Measurements from ENCODE around the gene ASB1. TPM values are rescaled to one million over a fixed set of nuclear protein-coding genes. Genes with fewer than 3 reads are reported as not detected.

Gene ASB1
- total and polyA plus RNA-seq, 2 donors (not counting 1 experiment from before 2014, with no cell fraction given): 19.3 to 40.6 TPM

DNA sequence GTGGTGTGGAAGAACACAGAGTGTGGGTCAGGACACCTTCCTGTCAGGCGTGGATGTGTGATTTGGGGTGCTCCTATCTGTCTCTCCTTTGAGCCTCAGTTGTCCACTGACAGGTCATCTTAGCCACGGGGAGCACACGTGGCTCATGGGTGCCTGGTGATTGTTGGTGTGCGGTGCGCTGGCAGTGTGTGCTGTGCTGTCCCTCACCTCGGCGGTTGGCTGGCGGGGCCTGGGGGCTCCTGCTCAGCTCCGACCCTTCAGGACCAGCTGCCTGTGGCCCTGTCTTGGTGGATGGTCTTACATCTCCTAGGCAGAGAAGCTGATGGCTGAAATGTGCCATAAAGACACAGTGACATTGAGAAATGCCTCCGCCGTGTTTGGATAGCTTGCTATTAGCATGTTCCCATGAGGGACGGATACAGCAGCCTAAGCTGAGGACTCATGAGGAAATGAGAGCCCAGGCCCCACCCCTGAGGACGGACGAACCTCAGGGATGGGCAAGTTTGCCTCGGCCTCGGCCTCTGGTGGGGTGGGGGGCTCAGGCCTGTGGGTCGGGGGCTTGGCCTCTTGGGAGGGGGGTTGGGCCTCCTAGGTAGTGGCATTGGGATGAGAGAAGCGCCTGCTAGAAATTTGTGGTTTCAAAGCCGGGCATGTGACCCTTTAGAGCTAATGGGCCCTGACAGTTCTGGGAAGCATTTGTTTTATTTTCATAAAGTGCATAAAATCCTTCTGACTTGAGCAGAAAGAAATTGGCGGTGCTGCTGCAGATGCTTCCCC, 20.3 kb upstream of the ASB1 start:
- TF ChIP-seq EZH2 (IDR thresholded peaks at IDR 0.05; ENCODE audit: low read length, missing control alignments): no peak
- TF ChIP-seq, protein P1, sequence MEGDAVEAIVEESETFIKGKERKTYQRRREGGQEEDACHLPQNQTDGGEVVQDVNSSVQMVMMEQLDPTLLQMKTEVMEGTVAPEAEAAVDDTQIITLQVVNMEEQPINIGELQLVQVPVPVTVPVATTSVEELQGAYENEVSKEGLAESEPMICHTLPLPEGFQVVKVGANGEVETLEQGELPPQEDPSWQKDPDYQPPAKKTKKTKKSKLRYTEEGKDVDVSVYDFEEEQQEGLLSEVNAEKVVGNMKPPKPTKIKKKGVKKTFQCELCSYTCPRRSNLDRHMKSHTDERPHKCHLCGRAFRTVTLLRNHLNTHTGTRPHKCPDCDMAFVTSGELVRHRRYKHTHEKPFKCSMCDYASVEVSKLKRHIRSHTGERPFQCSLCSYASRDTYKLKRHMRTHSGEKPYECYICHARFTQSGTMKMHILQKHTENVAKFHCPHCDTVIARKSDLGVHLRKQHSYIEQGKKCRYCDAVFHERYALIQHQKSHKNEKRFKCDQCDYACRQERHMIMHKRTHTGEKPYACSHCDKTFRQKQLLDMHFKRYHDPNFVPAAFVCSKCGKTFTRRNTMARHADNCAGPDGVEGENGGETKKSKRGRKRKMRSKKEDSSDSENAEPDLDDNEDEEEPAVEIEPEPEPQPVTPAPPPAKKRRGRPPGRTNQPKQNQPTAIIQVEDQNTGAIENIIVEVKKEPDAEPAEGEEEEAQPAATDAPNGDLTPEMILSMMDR (conservative IDR thresholded peaks at IDR 0.05 in 1 of 2, IDR thresholded peaks at IDR 0.05 in 1 of 2; ENCODE audit: low read depth in 1 of 2, low read length in 2 of 2): no peak
- Histone ChIP-seq H3K9me3 (ENCODE audit: control insufficient read depth, insufficient read depth, low read depth, low read length) (no peaks in the 10 kb centered on the region), H3K79me2 (ENCODE audit: control insufficient read depth, insufficient read depth, low read length) (no peaks in the 10 kb centered on the region), H4K20me1 (ENCODE audit: control insufficient read depth, extremely low read depth, insufficient read depth, low read length) (no peaks in the 10 kb centered on the region), H3K4me3 (replicated peaks in 1 of 4; ENCODE audit: control extremely low read depth in 1 of 4, insufficient read depth in 1 of 4, low read depth in 3 of 4, low read length in 4 of 4) (no peak overlapping the region), H3K27ac (ENCODE audit: insufficient read depth, low read length) (no peak overlapping the region), H3K9ac (ENCODE audit: insufficient read depth, low read length) (no peak overlapping the region), H3K36me3 (ENCODE audit: control insufficient read depth, insufficient read depth, low read length) (no peaks in the 10 kb centered on the region), H2AFZ (ENCODE audit: low read length) (no peak overlapping the region), H3K4me2 (ENCODE audit: extremely low read depth, insufficient read depth, low read length) (no peak overlapping the region), H3K27me3 (ENCODE audit: control insufficient read depth, insufficient read depth, low read length) (no peaks in the 10 kb centered on the region), H3K4me1 (ENCODE audit: control insufficient read depth, extremely low read depth, insufficient read depth, low read length) (no peaks in the 10 kb centered on the region)
- no peak for DNase-seq (ENCODE audit: low read depth in 2 of 2)

DNA sequence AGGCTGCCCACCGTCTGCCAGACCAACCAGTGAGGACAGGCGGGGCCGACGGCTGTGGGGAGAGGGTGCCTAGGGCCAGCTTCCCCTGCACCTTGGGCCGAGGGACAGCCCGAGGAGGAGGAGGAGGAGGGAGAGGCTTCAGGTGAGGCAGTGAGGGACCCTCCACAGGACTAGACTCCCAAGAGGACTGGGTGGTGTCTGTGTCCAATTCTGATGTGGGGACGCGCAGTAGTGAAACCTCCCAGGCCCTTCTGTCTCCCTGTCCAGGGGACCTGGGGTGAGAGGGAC, 19.8 kb upstream of the ASB1 start:
- Histone ChIP-seq H3K9me3 (ENCODE audit: control insufficient read depth, insufficient read depth, low read depth, low read length) (no peaks in the 10 kb centered on the region), H3K27me3 (ENCODE audit: control insufficient read depth, insufficient read depth, low read length) (no peaks in the 10 kb centered on the region), H3K79me2 (ENCODE audit: control insufficient read depth, insufficient read depth, low read length) (no peaks in the 10 kb centered on the region), H2AFZ (ENCODE audit: low read length) (no peak overlapping the region), H3K36me3 (ENCODE audit: control insufficient read depth, insufficient read depth, low read length) (no peaks in the 10 kb centered on the region), H4K20me1 (ENCODE audit: control insufficient read depth, extremely low read depth, insufficient read depth, low read length) (no peaks in the 10 kb centered on the region), H3K4me3 (replicated peaks in 1 of 4; ENCODE audit: control extremely low read depth in 1 of 4, insufficient read depth in 1 of 4, low read depth in 3 of 4, low read length in 4 of 4) (no peak overlapping the region), H3K4me2 (ENCODE audit: extremely low read depth, insufficient read depth, low read length) (no peak overlapping the region), H3K9ac (ENCODE audit: insufficient read depth, low read length) (no peak overlapping the region), H3K4me1 (ENCODE audit: control insufficient read depth, extremely low read depth, insufficient read depth, low read length) (no peaks in the 10 kb centered on the region), H3K27ac (ENCODE audit: insufficient read depth, low read length) (no peak overlapping the region)
- TF ChIP-seq EZH2 (IDR thresholded peaks at IDR 0.05; ENCODE audit: low read length, missing control alignments): no peak
- TF ChIP-seq, protein P1 (conservative IDR thresholded peaks at IDR 0.05 in 1 of 2, IDR thresholded peaks at IDR 0.05 in 1 of 2; ENCODE audit: low read depth in 1 of 2, low read length in 2 of 2): no peak
- no peak for DNase-seq (ENCODE audit: low read depth in 2 of 2)

DNA sequence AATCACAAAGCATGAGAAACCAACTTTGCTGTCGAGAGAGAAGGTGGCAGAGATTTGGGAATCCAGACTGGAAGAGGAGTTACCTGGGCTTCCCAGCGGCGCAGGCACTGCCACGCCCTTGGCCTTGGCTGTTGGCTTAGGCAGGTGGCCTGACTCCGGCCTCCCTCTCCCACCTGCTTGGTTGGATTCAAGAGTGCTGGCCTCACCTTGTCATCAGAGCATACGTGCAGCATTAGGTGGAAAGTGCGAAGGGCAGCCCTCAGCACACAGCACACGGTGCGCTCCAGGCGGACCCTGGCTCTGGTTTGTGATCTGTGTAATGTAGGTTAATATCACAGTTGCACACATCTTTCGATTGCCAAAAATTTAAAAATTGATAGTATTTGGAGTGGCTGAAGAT, 19.2 kb upstream of the ASB1 start:
- no peak for TF ChIP-seq EZH2 (IDR thresholded peaks at IDR 0.05; ENCODE audit: low read length, missing control alignments)
- TF ChIP-seq, protein P1 (conservative IDR thresholded peaks at IDR 0.05 in 1 of 2, IDR thresholded peaks at IDR 0.05 in 1 of 2; ENCODE audit: low read depth in 1 of 2, low read length in 2 of 2): no peak
- H3K4me3 ChIP-seq (replicated peaks in 1 of 4; ENCODE audit: control extremely low read depth in 1 of 4, insufficient read depth in 1 of 4, low read depth in 3 of 4, low read length in 4 of 4): no peak overlapping the region
- no peaks in the 10 kb centered on the region for H3K36me3 ChIP-seq (ENCODE audit: control insufficient read depth, insufficient read depth, low read length)
- H3K27me3 ChIP-seq (ENCODE audit: control insufficient read depth, insufficient read depth, low read length): no peaks in the 10 kb centered on the region
- H4K20me1 ChIP-seq (ENCODE audit: control insufficient read depth, extremely low read depth, insufficient read depth, low read length): no peaks in the 10 kb centered on the region
- H3K9me3 ChIP-seq (ENCODE audit: control insufficient read depth, insufficient read depth, low read depth, low read length): no peaks in the 10 kb centered on the region
- H3K9ac ChIP-seq (ENCODE audit: insufficient read depth, low read length): no peak overlapping the region
- H3K79me2 ChIP-seq (ENCODE audit: control insufficient read depth, insufficient read depth, low read length): no peaks in the 10 kb centered on the region
- H3K4me2 ChIP-seq (ENCODE audit: extremely low read depth, insufficient read depth, low read length): no peak overlapping the region
- H3K4me1 ChIP-seq (ENCODE audit: control insufficient read depth, extremely low read depth, insufficient read depth, low read length): no peaks in the 10 kb centered on the region
- H2AFZ ChIP-seq (ENCODE audit: low read length): no peak overlapping the region
- DNase-seq (ENCODE audit: low read depth in 2 of 2): no peak
- H3K27ac ChIP-seq (ENCODE audit: insufficient read depth, low read length): no peak overlapping the region
